Measurements from ENCODE around the gene RALGAPA2.
"Not testable (repeated sequence)": the region's sequence is repeated elsewhere in the genome, so short reads cannot be mapped to it uniquely, and the experiment has no call there.

RALGAPA2 gene

DNA sequence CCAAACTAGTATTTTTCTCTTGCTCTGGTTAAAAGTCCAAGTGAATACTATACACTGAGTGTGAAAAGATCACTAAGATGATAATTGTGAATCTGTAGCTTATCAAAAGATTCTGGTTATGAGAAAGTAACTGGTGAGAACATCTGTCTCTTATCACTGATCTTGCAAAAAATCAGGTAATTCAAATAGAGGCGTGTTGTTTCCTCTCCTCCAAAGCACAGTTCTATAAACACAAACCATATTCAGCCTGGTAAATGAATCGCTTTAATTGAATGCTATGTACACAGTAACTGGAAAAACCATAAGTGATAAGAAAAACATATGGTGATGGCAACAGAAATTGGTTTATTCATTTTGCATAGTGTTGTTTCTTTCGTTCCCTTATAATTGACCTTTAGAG lies 161.0 kb downstream of the RALGAPA2 start:
- Histone ChIP-seq H3K27me3 (ENCODE audit: control insufficient read depth in 1 of 2, insufficient read depth in 2 of 2, low read length in 2 of 2) (no peaks in the 10 kb centered on the region), H3K36me3 (ENCODE audit: control insufficient read depth in 1 of 2, insufficient read depth in 2 of 2, low read length in 2 of 2) (peaks cover 7 to 9% of the 10 kb centered on the region in 2 donors), H3K9ac (ENCODE audit: low read depth in 1 of 2, low read length in 2 of 2) (no peak overlapping the region), H3K4me3 (ENCODE audit: low read depth in 1 of 2, low read length in 2 of 2) (no peak overlapping the region), H3K27ac (ENCODE audit: low read depth, low read length) (no peak overlapping the region), H3K4me1 (ENCODE audit: control insufficient read depth in 1 of 2, insufficient read depth in 2 of 2, low read length in 2 of 2) (peaks cover 33 to 49% of the 10 kb centered on the region in 2 donors), H3K9me3 (ENCODE audit: control insufficient read depth in 1 of 2, low read length in 2 of 2) (no peaks in the 10 kb centered on the region)

DNA sequence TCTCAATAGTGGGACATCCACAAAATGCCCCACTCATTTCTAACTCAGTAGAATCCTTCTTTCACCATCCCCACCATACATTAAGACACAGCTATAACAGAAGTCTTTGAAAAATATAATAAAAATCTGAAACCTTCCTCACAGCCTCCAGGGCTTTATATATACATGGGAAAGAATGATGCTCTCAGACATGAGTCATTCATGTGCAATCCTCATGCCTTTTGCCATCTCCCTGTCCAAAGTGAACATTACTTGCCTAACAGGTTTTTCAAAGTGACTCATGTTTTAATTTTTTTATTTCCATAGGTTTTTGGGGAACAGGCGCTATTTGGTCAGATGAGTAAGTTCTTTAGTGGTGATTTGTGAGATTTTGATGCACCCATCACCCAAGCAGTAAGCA lies 162.7 kb downstream of the RALGAPA2 start:
- no peak overlapping the region for H3K9ac ChIP-seq (ENCODE audit: low read depth in 1 of 2, low read length in 2 of 2)
- H3K36me3 ChIP-seq (ENCODE audit: control insufficient read depth in 1 of 2, insufficient read depth in 2 of 2, low read length in 2 of 2), result peaks cover 6 to 8% of the 10 kb centered on the region in 2 donors
- no peak overlapping the region for H3K4me3 ChIP-seq (ENCODE audit: low read depth in 1 of 2, low read length in 2 of 2)
- H3K4me1 ChIP-seq (ENCODE audit: control insufficient read depth in 1 of 2, insufficient read depth in 2 of 2, low read length in 2 of 2), result peaks cover 33 to 49% of the 10 kb centered on the region in 2 donors
- H3K27me3 ChIP-seq (ENCODE audit: control insufficient read depth in 1 of 2, insufficient read depth in 2 of 2, low read length in 2 of 2), result no peaks in the 10 kb centered on the region
- H3K9me3 ChIP-seq (ENCODE audit: control insufficient read depth in 1 of 2, low read length in 2 of 2), result no peaks in the 10 kb centered on the region
- H3K27ac ChIP-seq (ENCODE audit: low read depth, low read length), result no peak overlapping the region

DNA sequence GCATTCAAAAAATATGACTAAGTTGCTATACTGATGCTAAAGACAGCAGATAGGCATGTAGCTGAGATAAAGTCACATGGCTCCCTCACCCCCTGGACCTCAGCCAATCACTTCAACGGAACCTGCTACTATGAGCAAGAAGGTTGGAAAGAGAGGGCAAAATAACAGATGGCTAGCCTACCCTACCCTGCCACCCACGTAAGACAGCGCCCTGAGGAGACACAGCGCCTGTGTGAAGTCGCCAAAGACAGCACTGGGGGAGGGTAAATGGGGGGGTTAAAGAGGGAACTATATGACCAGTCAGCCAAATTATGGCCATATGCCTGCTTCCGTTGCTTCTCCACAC lies 163.2 kb downstream of the RALGAPA2 start:
- no peak overlapping the region for H3K27ac ChIP-seq (ENCODE audit: low read depth, low read length)
- peaks cover 33 to 49% of the 10 kb centered on the region in 2 donors for H3K4me1 ChIP-seq (ENCODE audit: control insufficient read depth in 1 of 2, insufficient read depth in 2 of 2, low read length in 2 of 2)
- no peaks in the 10 kb centered on the region for H3K9me3 ChIP-seq (ENCODE audit: control insufficient read depth in 1 of 2, low read length in 2 of 2)
- peaks cover 6 to 8% of the 10 kb centered on the region in 2 donors for H3K36me3 ChIP-seq (ENCODE audit: control insufficient read depth in 1 of 2, insufficient read depth in 2 of 2, low read length in 2 of 2)
- H3K27me3 ChIP-seq (ENCODE audit: control insufficient read depth in 1 of 2, insufficient read depth in 2 of 2, low read length in 2 of 2), result no peaks in the 10 kb centered on the region
- no peak overlapping the region for H3K4me3 ChIP-seq (ENCODE audit: low read depth in 1 of 2, low read length in 2 of 2)
- H3K9ac ChIP-seq (ENCODE audit: low read depth in 1 of 2, low read length in 2 of 2), result no peak overlapping the region

DNA sequence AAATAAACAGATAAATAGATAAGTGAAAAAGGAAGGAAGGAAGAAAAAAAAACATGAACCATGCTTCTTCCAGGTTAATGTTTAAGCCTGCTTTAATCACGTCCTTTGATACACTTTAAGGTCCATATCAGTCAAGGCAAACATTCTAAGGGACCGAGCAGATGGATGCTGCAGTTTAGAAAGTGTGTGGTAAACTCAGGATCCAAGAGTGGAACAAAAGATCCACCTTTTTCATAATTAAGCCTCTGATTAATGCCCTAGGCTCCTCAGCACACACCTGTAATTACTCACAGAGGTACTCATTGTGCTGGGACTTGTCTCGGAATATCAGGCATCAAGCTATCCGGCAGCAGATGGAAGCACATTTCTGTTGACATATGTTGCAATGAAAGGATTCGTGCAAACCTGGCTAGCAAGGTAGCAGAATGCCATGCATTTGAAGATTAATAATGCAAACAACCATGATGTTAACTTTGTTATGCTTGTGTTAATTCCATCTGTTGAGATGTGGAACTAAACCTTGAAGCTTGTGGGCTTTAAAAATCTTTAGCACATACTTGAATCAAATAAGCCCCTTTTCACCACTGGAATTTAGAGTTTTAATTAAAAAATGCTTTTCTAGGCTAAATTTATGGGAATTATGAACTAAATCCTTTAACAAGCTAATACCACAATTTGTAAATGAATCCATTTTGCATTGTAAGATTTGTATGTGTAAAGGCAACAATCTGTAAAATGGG lies 163.7 kb downstream of the RALGAPA2 start:
- Histone ChIP-seq H3K36me3 (ENCODE audit: control insufficient read depth in 1 of 2, insufficient read depth in 2 of 2, low read length in 2 of 2) (peaks cover 6 to 8% of the 10 kb centered on the region in 2 donors), H3K9me3 (ENCODE audit: control insufficient read depth in 1 of 2, low read length in 2 of 2) (no peaks in the 10 kb centered on the region), H3K9ac (ENCODE audit: low read depth in 1 of 2, low read length in 2 of 2) (no peak overlapping the region), H3K27ac (ENCODE audit: low read depth, low read length) (no peak overlapping the region), H3K4me1 (ENCODE audit: control insufficient read depth in 1 of 2, insufficient read depth in 2 of 2, low read length in 2 of 2) (peaks cover 33 to 49% of the 10 kb centered on the region in 2 donors), H3K27me3 (ENCODE audit: control insufficient read depth in 1 of 2, insufficient read depth in 2 of 2, low read length in 2 of 2) (no peaks in the 10 kb centered on the region), H3K4me3 (ENCODE audit: low read depth in 1 of 2, low read length in 2 of 2) (no peak overlapping the region)

DNA sequence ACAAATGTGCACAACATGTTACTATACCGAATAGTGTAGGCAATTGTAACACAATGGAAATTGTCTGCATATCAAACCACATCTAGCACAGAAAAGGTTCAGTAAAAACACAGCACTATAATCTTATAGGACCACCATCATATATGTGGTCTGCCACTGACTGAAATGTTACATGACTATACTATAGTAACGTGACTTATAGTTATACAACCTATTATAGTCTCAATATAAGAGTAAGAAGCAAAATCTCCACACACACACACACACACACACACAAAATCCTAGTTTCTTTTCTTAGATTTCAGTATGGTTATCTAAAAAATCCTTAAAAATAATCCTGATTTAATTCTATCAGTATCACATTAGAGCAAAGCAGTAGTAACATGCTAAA lies 164.6 kb downstream of the RALGAPA2 start:
- no peak overlapping the region for H3K27ac ChIP-seq (ENCODE audit: low read depth, low read length)
- H3K9ac ChIP-seq (ENCODE audit: low read depth in 1 of 2, low read length in 2 of 2), result no peak overlapping the region
- H3K36me3 ChIP-seq (ENCODE audit: control insufficient read depth in 1 of 2, insufficient read depth in 2 of 2, low read length in 2 of 2), result peaks cover 6 to 8% of the 10 kb centered on the region in 2 donors
- no peaks in the 10 kb centered on the region for H3K9me3 ChIP-seq (ENCODE audit: control insufficient read depth in 1 of 2, low read length in 2 of 2)
- H3K27me3 ChIP-seq (ENCODE audit: control insufficient read depth in 1 of 2, insufficient read depth in 2 of 2, low read length in 2 of 2), result no peaks in the 10 kb centered on the region
- peaks cover 33 to 49% of the 10 kb centered on the region in 2 donors for H3K4me1 ChIP-seq (ENCODE audit: control insufficient read depth in 1 of 2, insufficient read depth in 2 of 2, low read length in 2 of 2)
- no peak overlapping the region for H3K4me3 ChIP-seq (ENCODE audit: low read depth in 1 of 2, low read length in 2 of 2)

DNA sequence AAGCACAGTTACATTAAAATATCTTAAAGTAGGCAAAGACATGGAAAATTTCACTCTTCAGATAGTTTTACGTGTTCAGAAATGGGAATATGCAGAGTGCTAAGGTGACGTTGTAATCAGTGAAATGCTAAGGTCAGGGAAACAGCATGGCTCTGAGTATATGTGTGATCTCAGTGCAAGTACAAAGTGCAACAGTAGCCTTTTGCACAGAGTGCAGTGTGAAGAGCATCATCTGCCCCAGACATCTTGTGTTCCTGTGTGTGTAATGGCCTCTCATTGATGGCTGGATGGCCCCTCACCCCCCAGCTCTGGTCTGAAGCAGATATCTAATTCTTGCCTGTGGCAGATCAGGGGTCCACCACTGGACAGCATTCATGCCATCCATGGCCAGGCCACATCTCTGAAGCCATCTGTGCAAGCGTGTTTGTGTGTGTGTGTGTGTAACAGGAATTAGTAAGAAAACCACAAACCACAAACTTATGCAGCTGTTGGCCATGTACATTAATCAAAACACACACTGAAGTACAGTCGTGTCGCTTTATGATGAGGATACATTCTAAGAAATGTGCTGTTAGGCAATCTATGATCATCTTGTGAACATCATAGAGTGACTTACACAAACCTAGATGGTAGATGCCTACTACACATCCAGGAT lies 165.1 kb downstream of the RALGAPA2 start:
- H3K9ac ChIP-seq (ENCODE audit: low read depth in 1 of 2, low read length in 2 of 2), result no peak overlapping the region
- H3K4me1 ChIP-seq (ENCODE audit: control insufficient read depth in 1 of 2, insufficient read depth in 2 of 2, low read length in 2 of 2), result peaks cover 33 to 49% of the 10 kb centered on the region in 2 donors
- no peak overlapping the region for H3K4me3 ChIP-seq (ENCODE audit: low read depth in 1 of 2, low read length in 2 of 2)
- H3K27me3 ChIP-seq (ENCODE audit: control insufficient read depth in 1 of 2, insufficient read depth in 2 of 2, low read length in 2 of 2), result no peaks in the 10 kb centered on the region
- H3K36me3 ChIP-seq (ENCODE audit: control insufficient read depth in 1 of 2, insufficient read depth in 2 of 2, low read length in 2 of 2), result peaks cover 6 to 8% of the 10 kb centered on the region in 2 donors
- no peak overlapping the region for H3K27ac ChIP-seq (ENCODE audit: low read depth, low read length)
- no peaks in the 10 kb centered on the region for H3K9me3 ChIP-seq (ENCODE audit: control insufficient read depth in 1 of 2, low read length in 2 of 2)

DNA sequence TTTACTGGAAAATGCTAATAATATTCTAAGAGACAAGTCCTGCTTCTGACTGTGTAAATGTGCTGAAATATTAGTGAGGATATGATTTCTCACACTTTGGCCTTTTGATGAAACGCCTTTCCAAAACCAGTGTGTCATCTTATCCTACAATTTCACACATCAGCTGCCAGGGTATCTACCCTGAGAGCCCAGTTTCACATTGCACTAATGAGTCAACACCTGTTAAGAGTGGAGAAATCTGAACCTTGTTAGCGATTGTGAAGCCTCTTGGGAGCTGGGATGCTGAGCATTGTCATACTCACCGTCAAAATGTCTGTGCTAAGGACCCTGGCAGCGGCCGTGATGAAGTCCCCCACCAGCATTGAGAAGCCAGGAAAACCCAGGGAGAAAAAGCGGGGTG lies 166.0 kb downstream of the RALGAPA2 start:
- peaks cover 33 to 41% of the 10 kb centered on the region in 2 donors for H3K4me1 ChIP-seq (ENCODE audit: control insufficient read depth in 1 of 2, insufficient read depth in 2 of 2, low read length in 2 of 2)
- peaks cover 6 to 8% of the 10 kb centered on the region in 2 donors for H3K36me3 ChIP-seq (ENCODE audit: control insufficient read depth in 1 of 2, insufficient read depth in 2 of 2, low read length in 2 of 2)
- H3K27ac ChIP-seq (ENCODE audit: low read depth, low read length), result no peak overlapping the region

DNA sequence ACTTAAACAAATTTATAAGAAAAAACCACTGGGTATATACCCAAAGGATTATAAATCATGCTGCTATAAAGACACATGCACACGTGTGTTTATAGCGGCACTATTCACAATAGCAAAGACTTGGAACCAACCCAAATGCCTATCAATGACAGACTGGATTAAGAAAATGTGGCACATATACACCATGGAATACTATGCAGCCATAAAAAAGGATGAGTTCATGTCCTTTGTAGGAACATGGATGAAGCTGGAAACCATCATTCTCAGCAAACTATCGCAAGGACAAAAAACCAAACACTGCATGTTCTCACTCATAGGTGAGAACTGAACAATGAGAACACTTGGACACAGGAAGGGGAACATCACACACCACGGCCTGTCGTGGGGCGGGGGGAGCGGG lies 169.1 kb downstream of the RALGAPA2 start:
- Histone ChIP-seq H3K4me1 (ENCODE audit: control insufficient read depth in 1 of 2, insufficient read depth in 2 of 2, low read length in 2 of 2) (peaks cover 14 to 16% of the 10 kb centered on the region in 2 donors), H3K36me3 (ENCODE audit: control insufficient read depth in 1 of 2, insufficient read depth in 2 of 2, low read length in 2 of 2) (peaks cover 6 to 11% of the 10 kb centered on the region in 2 donors)
- not testable (repeated sequence) for H3K9ac ChIP-seq (ENCODE audit: low read depth in 1 of 2, low read length in 2 of 2); H3K9me3 ChIP-seq (ENCODE audit: control insufficient read depth in 1 of 2, low read length in 2 of 2); H3K27me3 ChIP-seq (ENCODE audit: control insufficient read depth in 1 of 2, insufficient read depth in 2 of 2, low read length in 2 of 2); H3K27ac ChIP-seq (ENCODE audit: low read depth, low read length); H3K4me3 ChIP-seq (ENCODE audit: low read depth in 1 of 2, low read length in 2 of 2)

More for the DNA sequence above, 166.0 kb downstream of the RALGAPA2 start:
- H3K9ac ChIP-seq (ENCODE audit: low read depth in 1 of 2, low read length in 2 of 2), result no peak overlapping the region
- no peaks in the 10 kb centered on the region for H3K9me3 ChIP-seq (ENCODE audit: control insufficient read depth in 1 of 2, low read length in 2 of 2)
- no peaks in the 10 kb centered on the region for H3K27me3 ChIP-seq (ENCODE audit: control insufficient read depth in 1 of 2, insufficient read depth in 2 of 2, low read length in 2 of 2)
- no peak overlapping the region for H3K4me3 ChIP-seq (ENCODE audit: low read depth in 1 of 2, low read length in 2 of 2)

DNA sequence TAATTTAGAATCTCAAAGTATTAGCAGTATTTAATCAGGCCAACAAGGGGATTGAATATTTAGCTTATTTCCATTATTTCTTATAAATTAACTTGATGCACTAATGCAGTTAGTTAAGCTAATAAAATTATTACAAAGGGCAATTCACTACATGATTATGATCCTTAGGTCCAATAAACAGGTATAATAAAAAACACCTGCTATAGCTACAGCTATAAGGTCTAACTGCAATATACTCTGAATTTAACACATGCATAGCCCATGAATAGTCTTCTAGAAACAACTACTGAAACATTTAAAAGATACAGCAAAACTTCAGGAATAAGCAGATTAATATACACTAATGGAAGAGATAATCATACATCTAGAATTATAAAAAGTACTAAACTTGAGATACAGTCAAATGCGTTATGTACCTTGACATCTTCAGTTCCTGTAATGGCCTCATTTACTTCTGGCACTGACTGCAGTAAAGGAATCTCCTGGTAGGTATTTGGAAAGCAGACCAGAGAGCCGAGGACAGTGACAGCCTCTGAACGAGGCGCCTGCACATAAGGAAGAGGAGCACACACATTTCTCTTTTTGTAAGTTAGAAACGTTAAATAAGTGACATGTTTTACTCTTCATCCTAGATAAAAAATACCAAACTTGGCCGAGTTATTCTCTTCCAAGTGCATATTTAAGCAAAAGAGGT lies 176.1 kb downstream of the RALGAPA2 start:
- H3K27me3 ChIP-seq (ENCODE audit: control insufficient read depth in 1 of 2, insufficient read depth in 2 of 2, low read length in 2 of 2), result no peaks in the 10 kb centered on the region
- H3K4me3 ChIP-seq (ENCODE audit: low read depth in 1 of 2, low read length in 2 of 2), result no peak overlapping the region
- H3K4me1 ChIP-seq (ENCODE audit: control insufficient read depth in 1 of 2, insufficient read depth in 2 of 2, low read length in 2 of 2), result peaks cover 12 to 18% of the 10 kb centered on the region in 2 donors
- H3K36me3 ChIP-seq (ENCODE audit: control insufficient read depth in 1 of 2, insufficient read depth in 2 of 2, low read length in 2 of 2), result peaks cover 2 to 12% of the 10 kb centered on the region in 2 donors
- no peak overlapping the region for H3K27ac ChIP-seq (ENCODE audit: low read depth, low read length)
- H3K9me3 ChIP-seq (ENCODE audit: control insufficient read depth in 1 of 2, low read length in 2 of 2), result no peaks in the 10 kb centered on the region
- no peak overlapping the region for H3K9ac ChIP-seq (ENCODE audit: low read depth in 1 of 2, low read length in 2 of 2)

DNA sequence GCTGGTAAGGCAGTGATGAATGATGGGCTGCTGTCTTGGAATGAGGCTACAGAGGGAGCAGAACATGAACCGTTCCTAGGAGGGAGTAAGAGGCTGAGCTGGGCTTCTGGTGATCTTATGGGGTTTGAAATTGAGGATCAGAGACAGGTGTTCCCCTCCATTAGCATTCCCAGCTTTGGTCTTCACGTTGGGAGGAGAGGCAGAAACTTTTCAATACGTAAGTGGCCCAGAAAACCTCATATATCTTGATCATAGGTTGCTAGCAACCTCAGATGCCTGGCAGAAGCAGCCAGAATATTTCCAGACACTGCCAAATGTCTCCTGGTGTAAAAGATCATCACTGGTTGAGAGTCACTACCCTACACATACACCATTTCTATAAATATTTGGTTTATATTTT lies 177.4 kb downstream of the RALGAPA2 start:
- Histone ChIP-seq H3K4me1 (ENCODE audit: control insufficient read depth in 1 of 2, insufficient read depth in 2 of 2, low read length in 2 of 2) (peaks cover 12 to 18% of the 10 kb centered on the region in 2 donors), H3K9me3 (ENCODE audit: control insufficient read depth in 1 of 2, low read length in 2 of 2) (no peaks in the 10 kb centered on the region), H3K4me3 (ENCODE audit: low read depth in 1 of 2, low read length in 2 of 2) (no peak overlapping the region), H3K36me3 (ENCODE audit: control insufficient read depth in 1 of 2, insufficient read depth in 2 of 2, low read length in 2 of 2) (peaks cover 15 to 25% of the 10 kb centered on the region in 2 donors), H3K9ac (ENCODE audit: low read depth in 1 of 2, low read length in 2 of 2) (no peak overlapping the region), H3K27ac (ENCODE audit: low read depth, low read length) (no peak overlapping the region), H3K27me3 (ENCODE audit: control insufficient read depth in 1 of 2, insufficient read depth in 2 of 2, low read length in 2 of 2) (no peaks in the 10 kb centered on the region)

All from duodenal mucosa (tissue), 2 donors.